Lower leg skin (tissue), 4 donors: ENCODE measurements around the gene ABHD17B. TPM values are rescaled to one million over a fixed set of nuclear protein-coding genes. Genes with fewer than 3 reads are reported as not detected.

Experiments used
- DNase-seq, 2 donors: peaks; one replicate each; pipeline ENCODE4 v3.0.0-alpha.2; 2019; ENCODE audit warnings: low spot score in 2 of 2
- H3K4me3 ChIP-seq: fragments of 200-600 bp; sonication (generic); 2 replicates; pipeline ENCODE4 v1.5.1; 2017; ENCODE audit warnings: mild to moderate bottlenecking, low read depth; ENCODE audit not compliant: poor library complexity, severe bottlenecking
- POLR2A ChIP-seq, 2 donors: fragments of 450-650 bp; IDR thresholded peaks; one replicate each; pipeline ENCODE4 v1.6.1; 2016 to 2017; ENCODE audit warnings: antibody characterized with exemption in 2 of 2, mild to moderate bottlenecking in 1 of 2, moderate library complexity in 1 of 2
- WGBS, 2 donors: methylation state at CpG; one replicate each; pipeline ENCODE4 v1.1.5; 2018; 5-methylcytosine and 5-hydroxymethylcytosine counted together
- intact Hi-C: fragments of 100-400 bp; cut with DNase I; formaldehyde crosslinking; loops from one replicate; pipeline ENCODE4 v1.15.0; 2023; ENCODE audit warnings: low total_unique reads
- total RNA-seq, 4 donors: library from RNA; depleted of rRNA; stranded (reverse); fragments of >200 nt; gene quantifications; one replicate each; pipeline ENCODE4 v1.1.0, GENCODE V29; 2016
- TF ChIP-seq, protein P1 (sequence below), 3 donors: fragments of 450-650 bp; IDR thresholded peaks; one replicate each; pipeline ENCODE4 v1.5.1; 2016; ENCODE audit warnings: antibody characterized with exemption in 3 of 3, mild to moderate bottlenecking in 3 of 3, moderate library complexity in 2 of 3

Gene ABHD17B
- total RNA-seq, 4 donors from 2014 or later: 36.8 to 44.1 (median 40.1) TPM

DNA sequence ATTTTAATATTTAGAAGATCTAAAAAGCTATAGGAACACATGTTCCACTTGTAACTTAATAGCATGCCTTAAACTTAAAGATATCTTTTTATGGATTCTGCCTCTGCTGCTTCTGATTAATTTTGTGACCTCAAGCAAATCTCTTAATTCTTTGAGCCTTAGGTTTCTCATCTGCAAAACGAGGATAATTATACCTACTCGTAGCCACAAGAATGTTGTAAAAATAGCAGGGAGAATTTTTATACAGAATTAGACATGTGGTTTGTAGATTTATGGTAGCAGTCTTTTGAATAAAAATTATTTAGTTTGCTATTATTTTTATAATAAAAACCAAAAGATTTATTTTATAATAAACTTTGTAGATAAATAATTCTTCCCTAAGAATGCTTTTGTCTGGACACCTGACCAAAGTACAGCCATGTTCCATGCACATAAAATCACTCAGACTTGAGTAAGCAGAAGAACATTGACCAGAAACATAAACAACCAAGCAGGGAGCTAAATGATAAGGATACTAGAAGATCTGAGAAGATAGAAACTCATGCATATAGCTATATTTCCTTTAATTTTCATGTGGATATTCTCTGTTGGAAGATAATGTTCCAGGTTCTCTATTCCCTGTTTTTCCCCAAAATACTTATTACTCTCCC, 18.9 kb upstream of the ABHD17B start:
- intact Hi-C loops: no loop called here
- WGBS, 2 donors: 27 to 35% methylated on average over 2 of the region's 2 CpGs
- H3K4me3 ChIP-seq: no peak overlapping the region
- no peak for DNase-seq
- no peak for TF ChIP-seq POLR2A (IDR thresholded peaks at IDR 0.05)
- TF ChIP-seq, protein P1, sequence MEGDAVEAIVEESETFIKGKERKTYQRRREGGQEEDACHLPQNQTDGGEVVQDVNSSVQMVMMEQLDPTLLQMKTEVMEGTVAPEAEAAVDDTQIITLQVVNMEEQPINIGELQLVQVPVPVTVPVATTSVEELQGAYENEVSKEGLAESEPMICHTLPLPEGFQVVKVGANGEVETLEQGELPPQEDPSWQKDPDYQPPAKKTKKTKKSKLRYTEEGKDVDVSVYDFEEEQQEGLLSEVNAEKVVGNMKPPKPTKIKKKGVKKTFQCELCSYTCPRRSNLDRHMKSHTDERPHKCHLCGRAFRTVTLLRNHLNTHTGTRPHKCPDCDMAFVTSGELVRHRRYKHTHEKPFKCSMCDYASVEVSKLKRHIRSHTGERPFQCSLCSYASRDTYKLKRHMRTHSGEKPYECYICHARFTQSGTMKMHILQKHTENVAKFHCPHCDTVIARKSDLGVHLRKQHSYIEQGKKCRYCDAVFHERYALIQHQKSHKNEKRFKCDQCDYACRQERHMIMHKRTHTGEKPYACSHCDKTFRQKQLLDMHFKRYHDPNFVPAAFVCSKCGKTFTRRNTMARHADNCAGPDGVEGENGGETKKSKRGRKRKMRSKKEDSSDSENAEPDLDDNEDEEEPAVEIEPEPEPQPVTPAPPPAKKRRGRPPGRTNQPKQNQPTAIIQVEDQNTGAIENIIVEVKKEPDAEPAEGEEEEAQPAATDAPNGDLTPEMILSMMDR (IDR thresholded peaks at IDR 0.05): no peak

DNA sequence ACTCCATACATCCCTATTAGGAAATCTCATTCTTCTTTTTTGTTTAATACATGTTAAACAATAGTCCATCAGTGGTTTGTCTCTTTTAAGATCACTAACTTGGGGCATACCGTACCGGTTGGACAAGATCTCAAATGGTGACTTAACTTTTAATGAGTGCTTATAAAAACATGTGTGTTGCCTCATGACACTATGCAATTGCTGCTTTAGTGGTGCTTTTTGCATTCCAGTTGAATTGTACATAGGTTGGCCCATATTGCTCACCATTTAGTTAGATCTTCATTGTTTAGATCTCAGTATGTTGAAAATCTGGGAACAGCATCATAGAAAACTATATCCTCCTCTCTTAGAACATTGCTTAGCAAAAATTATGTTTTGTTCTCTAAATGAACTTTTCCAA, 18.2 kb upstream of the ABHD17B start:
- H3K4me3 ChIP-seq: no peak overlapping the region
- 51 to 73% methylated on average over 2 of the region's 2 CpGs for WGBS, 2 donors
- intact Hi-C loops: no loop called here
- no peak for DNase-seq
- TF ChIP-seq POLR2A (IDR thresholded peaks at IDR 0.05): no peak
- TF ChIP-seq, protein P1 (IDR thresholded peaks at IDR 0.05): no peak

DNA sequence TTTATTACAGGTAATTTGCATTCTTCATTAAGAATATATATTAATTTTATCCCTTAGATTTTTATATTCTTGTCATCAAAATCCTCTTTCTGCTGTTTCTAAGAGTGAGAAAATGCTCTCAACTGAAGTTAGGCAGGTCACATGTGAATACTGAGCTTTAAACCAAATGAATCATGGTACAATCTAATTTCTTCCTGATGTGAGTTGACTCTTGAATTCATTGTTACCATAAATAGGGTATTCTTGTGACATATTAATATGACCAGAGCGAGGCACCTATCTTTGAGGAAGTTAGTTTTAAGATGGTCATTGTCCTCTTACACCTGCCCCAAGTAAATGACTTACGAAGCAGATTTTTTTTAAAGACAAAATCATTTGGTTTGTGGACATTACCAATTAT, 17.8 kb upstream of the ABHD17B start:
- intact Hi-C loops: no loop called here
- no peak overlapping the region for H3K4me3 ChIP-seq
- no peak for DNase-seq
- no peak for TF ChIP-seq POLR2A (IDR thresholded peaks at IDR 0.05)
- TF ChIP-seq, protein P1 (IDR thresholded peaks at IDR 0.05): no peak
- WGBS, 2 donors: 79 to 89% methylated on average over 2 of the region's 2 CpGs

DNA sequence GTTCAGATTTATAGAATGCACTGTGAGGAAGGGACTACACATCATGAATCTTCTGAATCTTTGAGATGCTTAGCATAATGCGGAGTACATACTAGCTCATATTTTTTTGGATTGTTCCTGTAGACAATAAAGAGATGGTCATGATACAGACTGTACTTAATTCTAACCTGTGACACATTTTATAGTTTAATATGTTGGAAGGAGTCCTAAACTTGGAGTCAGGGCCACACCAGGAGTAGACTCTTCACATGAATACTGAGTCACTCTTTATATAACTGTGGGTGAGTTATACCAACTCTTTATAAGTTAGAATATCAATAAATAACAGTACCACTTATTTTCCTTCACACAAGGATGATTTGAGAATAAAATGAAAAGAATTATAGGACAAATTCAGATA, 17.4 kb upstream of the ABHD17B start:
- intact Hi-C loops: no loop called here
- DNase-seq: no peak
- 78 to 86% methylated on average over 1 of the region's 1 CpG for WGBS, 2 donors
- H3K4me3 ChIP-seq: no peak overlapping the region
- TF ChIP-seq, protein P1 (IDR thresholded peaks at IDR 0.05): no peak
- TF ChIP-seq POLR2A (IDR thresholded peaks at IDR 0.05): no peak

DNA sequence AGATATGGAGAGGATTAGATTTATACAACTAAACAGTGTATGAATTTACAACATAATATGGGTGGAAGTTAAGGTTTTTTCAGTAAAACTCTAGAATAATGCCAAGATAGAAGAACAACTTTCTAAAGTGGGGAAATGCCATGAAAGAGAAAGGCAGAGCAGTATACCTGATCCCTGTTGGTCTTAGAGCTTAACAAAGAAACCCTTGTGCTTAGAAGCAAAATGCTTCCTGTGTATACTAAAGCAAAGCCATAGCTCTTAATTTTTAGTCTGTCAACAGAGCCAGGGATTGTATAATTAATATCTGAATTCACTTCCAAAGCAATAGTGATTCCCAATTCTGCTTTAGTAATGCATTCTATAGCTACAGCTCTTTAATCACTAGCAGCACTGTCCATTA, 14.8 kb upstream of the ABHD17B start:
- no peak for TF ChIP-seq POLR2A (IDR thresholded peaks at IDR 0.05)
- TF ChIP-seq, protein P1 (IDR thresholded peaks at IDR 0.05): no peak
- H3K4me3 ChIP-seq: no peak overlapping the region
- intact Hi-C loops: no loop called here
- no peak for DNase-seq

DNA sequence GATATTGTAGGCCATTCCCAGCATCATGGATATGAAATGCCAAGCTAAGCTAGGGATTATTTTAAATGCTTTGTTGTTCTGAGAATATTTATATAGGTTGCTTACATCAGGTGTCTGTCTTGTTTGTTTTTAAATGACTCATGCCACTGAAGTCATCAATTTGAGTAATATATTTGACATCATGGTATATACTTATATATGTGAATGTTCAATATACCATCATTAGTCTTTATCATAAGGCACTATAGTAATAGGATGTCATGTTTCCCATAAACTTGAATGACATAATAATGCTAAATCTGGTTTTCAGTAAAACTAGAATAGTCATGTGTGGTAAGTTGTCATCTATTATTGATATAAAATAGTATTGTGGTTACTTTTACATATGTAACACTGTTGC, 13.6 kb upstream of the ABHD17B start:
- no peak overlapping the region for H3K4me3 ChIP-seq
- TF ChIP-seq POLR2A (IDR thresholded peaks at IDR 0.05): no peak
- TF ChIP-seq, protein P1 (IDR thresholded peaks at IDR 0.05): no peak
- intact Hi-C loops: no loop called here
- no peak for DNase-seq
